B cell (primary cell): Measurements from ENCODE around the gene CHMP5. TPM values are rescaled to one million over a fixed set of nuclear protein-coding genes. Genes with fewer than 3 reads are reported as not detected.

ENCODE experiments used
- ATAC-seq: fragments of 200-7000 bp; cut with Tn5 transposase; one replicate; pipeline ENCODE4 v1.10.0; 2021; ENCODE audit warnings: low read depth, mild to moderate bottlenecking, moderate number of reproducible peaks, moderate library complexity
- CTCF ChIA-PET: fragments of 350-600 bp; sonication (Branson Sonifier 250); formaldehyde crosslinking; loops from one replicate; lab custom pipeline; 2021; ENCODE audit warnings: antibody characterized with exemption, inconsistent platforms; lab: Charles Lee
- POLR2A ChIA-PET: fragments of 350-600 bp; sonication (Branson Sonifier 250); formaldehyde crosslinking; loops from one replicate; lab custom pipeline; 2021; ENCODE audit warnings: antibody characterized with exemption; lab: Charles Lee
- DNase-seq: peaks from one replicate; pipeline ENCODE4 v3.0.0; 2013
- H2AFZ ChIP-seq: 2 replicates; pipeline ENCODE4 v1.6.1; 2012; ENCODE audit warnings: mild to moderate bottlenecking, low read depth, low read length; ENCODE audit not compliant: insufficient read depth, poor library complexity, severe bottlenecking
- H3K27ac ChIP-seq, 2 donors: 1 replicate in 1 of 2; 2 replicates in 1 of 2; pipeline ENCODE4 v1.5.1; 2012 to 2013; ENCODE audit warnings: low read length in 2 of 2, mild to moderate bottlenecking in 2 of 2, moderate library complexity in 1 of 2
- H3K27me3 ChIP-seq, 4 experiments: fragments of 200-600 bp in 1 of 4; sonication (generic) in 1 of 4; replicated peaks in 1 of 4; 1 replicate in 2 of 4; 2 replicates in 2 of 4; pipeline versions ENCODE4 v1.6.1 to v1.7.0; 2013 to 2016; ENCODE audit warnings: low read length in 3 of 4, mild to moderate bottlenecking in 2 of 4, mixed read lengths in 1 of 4, moderate library complexity in 1 of 4; ENCODE audit not compliant: insufficient read depth in 4 of 4, control insufficient read depth in 3 of 4; ENCODE audit errors: control extremely low read depth in 1 of 4
- H3K36me3 ChIP-seq, 2 experiments: replicated peaks in 1 of 2; 1 replicate in 1 of 2; 2 replicates in 1 of 2; pipeline versions ENCODE4 v1.6.1 to v1.7.1; 2013; ENCODE audit warnings: low read length in 1 of 2; ENCODE audit not compliant: insufficient read depth in 2 of 2, control insufficient read depth in 1 of 2; ENCODE audit errors: control extremely low read depth in 1 of 2, extremely low read depth in 1 of 2
- H3K4me1 ChIP-seq, 2 donors: fragments of 200-600 bp in 1 of 2; sonication (generic) in 1 of 2; 1 replicate in 1 of 2; 2 replicates in 1 of 2; pipeline versions ENCODE4 v1.5.1 to v1.6.1; 2013 to 2017; ENCODE audit warnings: low read length in 2 of 2; ENCODE audit not compliant: control insufficient read depth in 2 of 2, insufficient read depth in 2 of 2
- H3K4me2 ChIP-seq: replicated peaks from 2 replicates; pipeline ENCODE3; 2012; ENCODE audit warnings: mild to moderate bottlenecking, low read depth, low read length; ENCODE audit not compliant: poor library complexity, severe bottlenecking
- H3K4me3 ChIP-seq, 5 experiments: fragments of 200-600 bp in 1 of 5; sonication (generic) in 1 of 5; 1 replicate in 3 of 5; 2 replicates in 2 of 5; pipeline versions ENCODE4 v1.5.1 to v1.7.0; 2011 to 2016; ENCODE audit warnings: low read length in 4 of 5, mild to moderate bottlenecking in 4 of 5, low read depth in 2 of 5, control low read depth in 1 of 5, moderate library complexity in 1 of 5; ENCODE audit not compliant: insufficient read depth in 1 of 5; ENCODE audit errors: control extremely low read depth in 1 of 5, extremely low read depth in 1 of 5
- H3K79me2 ChIP-seq: fragments of 200-600 bp; sonication (generic); one replicate; pipeline ENCODE4 v1.6.0; 2016; ENCODE audit warnings: low read length; ENCODE audit not compliant: control insufficient read depth, insufficient read depth
- H3K9ac ChIP-seq: fragments of 200-600 bp; sonication (generic); 2 replicates; pipeline ENCODE4 v1.6.1; 2017; ENCODE audit warnings: mild to moderate bottlenecking, low read length, moderate library complexity
- H3K9me3 ChIP-seq, 3 donors: one replicate each; pipeline versions ENCODE4 v1.6.1 to v1.7.1; 2013; ENCODE audit warnings: low read length in 2 of 3; ENCODE audit not compliant: control insufficient read depth in 2 of 3, insufficient read depth in 1 of 3; ENCODE audit errors: control extremely low read depth in 1 of 3
- H4K20me1 ChIP-seq: 2 replicates; pipeline ENCODE4 v1.6.0; 2012; ENCODE audit warnings: mild to moderate bottlenecking, low read length; ENCODE audit not compliant: insufficient read depth, control insufficient read depth, poor library complexity, severe bottlenecking
- H3K27ac Mint-ChIP-seq: one replicate; pipeline ENCODE4 v1.8.0; 2021; ENCODE audit warnings: mixed read lengths
- H3K27me3 Mint-ChIP-seq: one replicate; pipeline ENCODE4 v1.8.0; 2021; ENCODE audit warnings: mixed read lengths
- H3K4me1 Mint-ChIP-seq: one replicate; pipeline ENCODE4 v1.8.0; 2021; ENCODE audit warnings: mixed read lengths
- H3K4me3 Mint-ChIP-seq: one replicate; pipeline ENCODE4 v1.8.0; 2021; ENCODE audit warnings: mixed read lengths
- H3K9me3 Mint-ChIP-seq: one replicate; pipeline ENCODE4 v1.8.0; 2022; ENCODE audit warnings: mixed read lengths; ENCODE audit not compliant: insufficient read depth
- EZH2 ChIP-seq: IDR thresholded peaks from 2 replicates; pipeline ENCODE4 v1.6.1; 2012; ENCODE audit warnings: borderline replicate concordance, low read depth, mild to moderate bottlenecking, moderate library complexity, low read length; ENCODE audit not compliant: insufficient read depth, poor library complexity, severe bottlenecking
- WGBS: methylation state at CpG from one replicate; pipeline ENCODE4 v1.1.5; 2013; ENCODE audit warnings: missing lambda C conversion rate; ENCODE audit not compliant: insufficient coverage; 5-methylcytosine and 5-hydroxymethylcytosine counted together
- intact Hi-C: fragments of 100-400 bp; cut with micrococcal nuclease; formaldehyde crosslinking; loops from one replicate; pipeline ENCODE4 v1.10.0; 2022
- polyA plus RNA-seq: library from polyadenylated mRNA; depleted of rRNA; stranded (reverse); fragments of >200 nt; gene quantifications from 2 replicates; pipeline ENCODE4 v1.2.3, GENCODE V29; 2012
- total RNA-seq, 2 donors: library from RNA; stranded (reverse); fragments of 120-200 nt in 1 of 2; gene quantifications; 1 replicate in 1 of 2; 2 replicates in 1 of 2; pipeline versions ENCODE4 v1.2.3 to v1.2.4, GENCODE V29; 2013 to 2022
- TF ChIP-seq, protein P1 (sequence below): fragments of 200-600 bp; IDR thresholded peaks from one replicate; pipeline ENCODE4 v1.8.0; 2022; ENCODE audit warnings: antibody characterized with exemption, mild to moderate bottlenecking

The CHMP5 gene
- total and polyA plus RNA-seq, 2 donors (not counting 1 experiment from before 2014, with no cell fraction given), result 15.3 to 28.2 TPM

GRCh38 chr9:33220681-33221567, 43.9 kb upstream of the CHMP5 start:
- peak overlapping the region; percentile 2 for H3K4me3 Mint-ChIP-seq
- Histone ChIP-seq H3K36me3 (no peaks in the 10 kb centered on the region), H3K9ac (peak overlapping the region; percentile 17), H3K4me2 (peak overlapping the region; percentile 47), H4K20me1 (no peaks in the 10 kb centered on the region), H3K4me1 (peaks cover 18 to 32% of the 10 kb centered on the region in 2 donors), H3K9me3 (no peaks in the 10 kb centered on the region), H3K27me3 (no peaks in the 10 kb centered on the region), H3K79me2 (no peaks in the 10 kb centered on the region), H2AFZ (peak overlapping the region; percentile 36), H3K4me3 (no peak overlapping the region), H3K27ac (peak overlapping the region in 1 of 2 donors; percentile 33)
- ChIA-PET POLR2A (no interaction called here), CTCF (interaction anchor here (1.1 kb wide), 1 partner anchor 95 kb away, joined by 3 read pairs; no protein-coding TSS in a partner anchor)
- no peaks in the 10 kb centered on the region for H3K27me3 Mint-ChIP-seq
- peak overlapping the region; percentile 59 for H3K27ac Mint-ChIP-seq
- H3K9me3 Mint-ChIP-seq, result no peaks in the 10 kb centered on the region
- WGBS, result 86% methylated on average over 7 of the region's 14 CpGs
- peaks cover 33% of the 10 kb centered on the region for H3K4me1 Mint-ChIP-seq
- DNase-seq (no peak), ATAC-seq (no peak)
- TF ChIP-seq EZH2, result no peak
- TF ChIP-seq, protein P1, sequence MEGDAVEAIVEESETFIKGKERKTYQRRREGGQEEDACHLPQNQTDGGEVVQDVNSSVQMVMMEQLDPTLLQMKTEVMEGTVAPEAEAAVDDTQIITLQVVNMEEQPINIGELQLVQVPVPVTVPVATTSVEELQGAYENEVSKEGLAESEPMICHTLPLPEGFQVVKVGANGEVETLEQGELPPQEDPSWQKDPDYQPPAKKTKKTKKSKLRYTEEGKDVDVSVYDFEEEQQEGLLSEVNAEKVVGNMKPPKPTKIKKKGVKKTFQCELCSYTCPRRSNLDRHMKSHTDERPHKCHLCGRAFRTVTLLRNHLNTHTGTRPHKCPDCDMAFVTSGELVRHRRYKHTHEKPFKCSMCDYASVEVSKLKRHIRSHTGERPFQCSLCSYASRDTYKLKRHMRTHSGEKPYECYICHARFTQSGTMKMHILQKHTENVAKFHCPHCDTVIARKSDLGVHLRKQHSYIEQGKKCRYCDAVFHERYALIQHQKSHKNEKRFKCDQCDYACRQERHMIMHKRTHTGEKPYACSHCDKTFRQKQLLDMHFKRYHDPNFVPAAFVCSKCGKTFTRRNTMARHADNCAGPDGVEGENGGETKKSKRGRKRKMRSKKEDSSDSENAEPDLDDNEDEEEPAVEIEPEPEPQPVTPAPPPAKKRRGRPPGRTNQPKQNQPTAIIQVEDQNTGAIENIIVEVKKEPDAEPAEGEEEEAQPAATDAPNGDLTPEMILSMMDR, result no peak
- intact Hi-C loops, result loop anchor here (1.0 to 10.0 kb wide), 2 partner anchors 140 to 636 kb away; no protein-coding TSS in a partner anchor

GRCh38 chr9:33221568-33221884, 43.3 kb upstream of the CHMP5 start:
- Mint-ChIP-seq H3K4me3 (no peak overlapping the region), H3K27ac (peak overlapping the region; percentile 32), H3K27me3 (no peaks in the 10 kb centered on the region), H3K9me3 (no peaks in the 10 kb centered on the region), H3K4me1 (peaks cover 37% of the 10 kb centered on the region)
- no peaks in the 10 kb centered on the region for H4K20me1 ChIP-seq
- peaks cover 24 to 36% of the 10 kb centered on the region in 2 donors for H3K4me1 ChIP-seq
- intact Hi-C loops, result loop anchor here (1.0 to 10.0 kb wide), 2 partner anchors 140 to 637 kb away; no protein-coding TSS in a partner anchor
- ChIA-PET POLR2A (no interaction called here), CTCF (interaction anchor here (8.4 kb wide), 1 partner anchor 142 kb away, joined by 217 read pairs; the partner anchor contains the start of gene SMU1)
- H3K27ac ChIP-seq, result peak overlapping the region in 1 of 2 donors; percentile 33
- no peak overlapping the region for H3K9ac ChIP-seq
- peak overlapping the region; percentile 47 for H3K4me2 ChIP-seq
- WGBS, result no CpG with 5 or more reads among the region's 3 CpGs
- DNase-seq, result no peak
- H3K79me2 ChIP-seq, result no peaks in the 10 kb centered on the region
- H3K4me3 ChIP-seq, result no peak overlapping the region
- no peak for TF ChIP-seq EZH2
- TF ChIP-seq, protein P1, result no peak
- H3K36me3 ChIP-seq, result no peaks in the 10 kb centered on the region
- no peak for ATAC-seq
- H3K9me3 ChIP-seq, result no peaks in the 10 kb centered on the region
- peak overlapping the region; percentile 36 for H2AFZ ChIP-seq
- no peaks in the 10 kb centered on the region for H3K27me3 ChIP-seq
